Ovary (tissue), 3 donors: Measurements from ENCODE around the gene CCDC167.

Experiments used
- CTCF ChIP-seq, 3 donors: fragments of 450-650 bp in 2 of 3; fragments of 200-600 bp in 1 of 3; IDR thresholded peaks; one replicate each; pipeline versions ENCODE4 v1.5.1 to v1.8.0; 2016 to 2022; ENCODE audit warnings: antibody characterized with exemption in 3 of 3, mild to moderate bottlenecking in 1 of 3
- EP300 ChIP-seq: sonication (generic); formaldehyde crosslinking; IDR thresholded peaks from one replicate; pipeline ENCODE4 v1.6.1; 2017; ENCODE audit warnings: antibody characterized with exemption
- POLR2A ChIP-seq: fragments of 450-650 bp; IDR thresholded peaks from one replicate; pipeline ENCODE4 v1.6.1; 2017; ENCODE audit warnings: antibody characterized with exemption, mild to moderate bottlenecking, moderate library complexity
- donor health status: DM: no; HTN: no; CAD: no.

- no peak for TF ChIP-seq CTCF (IDR thresholded peaks at IDR 0.05)
- TF ChIP-seq POLR2A: no peak
- TF ChIP-seq EP300: no peak
These were observed 12.8 kb upstream of the CCDC167 start for GRCh38 chr6:37512400-37513011.
